ENCODE data around the gene TM9SF1. TPM values are rescaled to one million over a fixed set of nuclear protein-coding genes. Genes with fewer than 3 reads are reported as not detected.

The TM9SF1 gene
- total RNA-seq, 1 experiment from 2014 or later, result 44.7 TPM

GRCh38 chr14:24184104-24184970 is 10.9 kb downstream of the TM9SF1 start:
- DNase-seq (ENCODE audit: low read depth, low spot score) (no peak), ATAC-seq (no peak)
- 0 out of 2 replicates have a peak, but pooled peaks cover 2% of the 10 kb centered on the region for H3K36me3 ChIP-seq (ENCODE audit: control insufficient read depth, insufficient read depth, low read length)
- BruUV-seq (replicated peaks), result no TSS peak
- no peak overlapping the region for H3K4me3 ChIP-seq (ENCODE audit: low read depth in 2 of 2, low read length in 2 of 2)
- no peaks in the 10 kb centered on the region for H3K27me3 ChIP-seq (ENCODE audit: control insufficient read depth, insufficient read depth, low read length)
- intact Hi-C loops (cut with micrococcal nuclease; ENCODE audit: unreplicated experiment) (no loop called here), in situ Hi-C loops (cut with HindIII; ENCODE audit: low pct_unique_long_range_greater_than_20kb, low sequenced_read_pairs) (no loop called here)
- H3K9me3 ChIP-seq (ENCODE audit: control insufficient read depth, insufficient read depth, low read depth, low read length), result no peaks in the 10 kb centered on the region
- TF ChIP-seq POLR2AphosphoS5 (IDR thresholded peaks at IDR 0.05; ENCODE audit: low read depth, low read length) (no peak), TCF7L2 (IDR thresholded peaks at IDR 0.05; ENCODE audit: low read depth, low read length) (no peak), CTCF (IDR thresholded peaks at IDR 0.05) (no peak), SIN3A (IDR thresholded peaks at IDR 0.05; ENCODE audit: borderline replicate concordance, insufficient read depth, low read depth, low read length) (no peak)
- TF ChIP-seq, protein P1, sequence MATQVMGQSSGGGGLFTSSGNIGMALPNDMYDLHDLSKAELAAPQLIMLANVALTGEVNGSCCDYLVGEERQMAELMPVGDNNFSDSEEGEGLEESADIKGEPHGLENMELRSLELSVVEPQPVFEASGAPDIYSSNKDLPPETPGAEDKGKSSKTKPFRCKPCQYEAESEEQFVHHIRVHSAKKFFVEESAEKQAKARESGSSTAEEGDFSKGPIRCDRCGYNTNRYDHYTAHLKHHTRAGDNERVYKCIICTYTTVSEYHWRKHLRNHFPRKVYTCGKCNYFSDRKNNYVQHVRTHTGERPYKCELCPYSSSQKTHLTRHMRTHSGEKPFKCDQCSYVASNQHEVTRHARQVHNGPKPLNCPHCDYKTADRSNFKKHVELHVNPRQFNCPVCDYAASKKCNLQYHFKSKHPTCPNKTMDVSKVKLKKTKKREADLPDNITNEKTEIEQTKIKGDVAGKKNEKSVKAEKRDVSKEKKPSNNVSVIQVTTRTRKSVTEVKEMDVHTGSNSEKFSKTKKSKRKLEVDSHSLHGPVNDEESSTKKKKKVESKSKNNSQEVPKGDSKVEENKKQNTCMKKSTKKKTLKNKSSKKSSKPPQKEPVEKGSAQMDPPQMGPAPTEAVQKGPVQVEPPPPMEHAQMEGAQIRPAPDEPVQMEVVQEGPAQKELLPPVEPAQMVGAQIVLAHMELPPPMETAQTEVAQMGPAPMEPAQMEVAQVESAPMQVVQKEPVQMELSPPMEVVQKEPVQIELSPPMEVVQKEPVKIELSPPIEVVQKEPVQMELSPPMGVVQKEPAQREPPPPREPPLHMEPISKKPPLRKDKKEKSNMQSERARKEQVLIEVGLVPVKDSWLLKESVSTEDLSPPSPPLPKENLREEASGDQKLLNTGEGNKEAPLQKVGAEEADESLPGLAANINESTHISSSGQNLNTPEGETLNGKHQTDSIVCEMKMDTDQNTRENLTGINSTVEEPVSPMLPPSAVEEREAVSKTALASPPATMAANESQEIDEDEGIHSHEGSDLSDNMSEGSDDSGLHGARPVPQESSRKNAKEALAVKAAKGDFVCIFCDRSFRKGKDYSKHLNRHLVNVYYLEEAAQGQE (IDR thresholded peaks at IDR 0.05; ENCODE audit: insufficient read depth in 1 of 2, low read depth in 2 of 2, low read length in 1 of 2), result no peak
- peaks cover 8% of the 10 kb centered on the region; the same call in 1 of the 2 replicates for H3K4me1 ChIP-seq (ENCODE audit: control insufficient read depth, insufficient read depth, low read length)
- CTCF ChIA-PET, result no interaction called here
- no peak overlapping the region for H3K27ac ChIP-seq (ENCODE audit: low read length)
- POLR2A ChIA-PET, result no interaction called here

GRCh38 chr14:24183014-24183481 is 12.2 kb downstream of the TM9SF1 start:
- Histone ChIP-seq H3K4me1 (ENCODE audit: control insufficient read depth, insufficient read depth, low read length) (peaks cover 4% of the 10 kb centered on the region; the same call in 1 of the 2 replicates), H3K4me3 (ENCODE audit: low read depth in 2 of 2, low read length in 2 of 2) (no peak overlapping the region), H3K36me3 (ENCODE audit: control insufficient read depth, insufficient read depth, low read length) (0 out of 2 replicates have a peak, but pooled peaks cover 2% of the 10 kb centered on the region), H3K9me3 (ENCODE audit: control insufficient read depth, insufficient read depth, low read depth, low read length) (no peaks in the 10 kb centered on the region), H3K27me3 (ENCODE audit: control insufficient read depth, insufficient read depth, low read length) (no peaks in the 10 kb centered on the region), H3K27ac (ENCODE audit: low read length) (no peak overlapping the region)
- no TSS peak for BruUV-seq (replicated peaks)
- in situ Hi-C loops (cut with HindIII; ENCODE audit: low pct_unique_long_range_greater_than_20kb, low sequenced_read_pairs) (no loop called here), intact Hi-C loops (cut with micrococcal nuclease; ENCODE audit: unreplicated experiment) (no loop called here)
- DNase-seq (ENCODE audit: low read depth, low spot score) (no peak), ATAC-seq (no peak)
- ChIA-PET POLR2A (interaction anchor here (0.5 to 0.6 kb wide), 2 partner anchors 12 to 42 kb away, joined by 9 to 11 read pairs; no protein-coding TSS in a partner anchor), CTCF (no interaction called here)
- TF ChIP-seq, protein P1 (IDR thresholded peaks at IDR 0.05; ENCODE audit: insufficient read depth in 1 of 2, low read depth in 2 of 2, low read length in 1 of 2), result no peak
- TF ChIP-seq POLR2AphosphoS5 (IDR thresholded peaks at IDR 0.05; ENCODE audit: low read depth, low read length), result no peak
- TF ChIP-seq CTCF (IDR thresholded peaks at IDR 0.05), result no peak
- TF ChIP-seq SIN3A (IDR thresholded peaks at IDR 0.05; ENCODE audit: borderline replicate concordance, insufficient read depth, low read depth, low read length), result no peak
- TF ChIP-seq TCF7L2 (IDR thresholded peaks at IDR 0.05; ENCODE audit: low read depth, low read length), result no peak

Measured in Panc1 (cell line).